HG03066 (cell line): ENCODE measurements around the gene PRICKLE3.
"Not testable (repeated sequence)": the region's sequence is repeated elsewhere in the genome, so short reads cannot be mapped to it uniquely, and the experiment has no call there.

ENCODE experiments used
- ATAC-seq: cut with Tn5 transposase; IDR thresholded peaks from one replicate; pipeline ENCODE4 v1.9.1; 2021; ENCODE audit warnings: low read depth; ENCODE audit not compliant: unreplicated experiment

PRICKLE3 gene

GRCh38 chrX:49129427-49129826 is 56.7 kb downstream of the PRICKLE3 start:
- no peak for ATAC-seq

GRCh38 chrX:49127742-49128258 is 58.4 kb downstream of the PRICKLE3 start:
- ATAC-seq = not testable (repeated sequence)
